NB4 (cell line): Measurements from ENCODE around the gene PRPF19.

ENCODE experiments used
- DNase-seq: peaks from one replicate; pipeline ENCODE4 v3.0.0; 2010; ENCODE audit warnings: low read depth
- H3K4me3 ChIP-seq: one replicate; pipeline ENCODE4 v1.5.1; 2011; ENCODE audit warnings: mild to moderate bottlenecking, low read depth, low read length, moderate library complexity
- MYC ChIP-seq: IDR thresholded peaks from 2 replicates; pipeline ENCODE4 v1.6.1; 2011; ENCODE audit warnings: low read depth, low read length
- POLR2A ChIP-seq: IDR thresholded peaks from 2 replicates; pipeline ENCODE4 v1.6.1; 2011; ENCODE audit warnings: mild to moderate bottlenecking; ENCODE audit not compliant: insufficient read length; ENCODE audit errors: extremely low read depth
- TF ChIP-seq, protein P1 (sequence below): IDR thresholded peaks from one replicate; pipeline ENCODE4 v1.5.1; 2012; ENCODE audit warnings: low read depth, low read length
- TF ChIP-seq, protein P2 (sequence below): IDR thresholded peaks from 2 replicates; pipeline ENCODE4 v1.6.1; 2011; ENCODE audit warnings: low read depth, low read length

The PRPF19 gene

DNA sequence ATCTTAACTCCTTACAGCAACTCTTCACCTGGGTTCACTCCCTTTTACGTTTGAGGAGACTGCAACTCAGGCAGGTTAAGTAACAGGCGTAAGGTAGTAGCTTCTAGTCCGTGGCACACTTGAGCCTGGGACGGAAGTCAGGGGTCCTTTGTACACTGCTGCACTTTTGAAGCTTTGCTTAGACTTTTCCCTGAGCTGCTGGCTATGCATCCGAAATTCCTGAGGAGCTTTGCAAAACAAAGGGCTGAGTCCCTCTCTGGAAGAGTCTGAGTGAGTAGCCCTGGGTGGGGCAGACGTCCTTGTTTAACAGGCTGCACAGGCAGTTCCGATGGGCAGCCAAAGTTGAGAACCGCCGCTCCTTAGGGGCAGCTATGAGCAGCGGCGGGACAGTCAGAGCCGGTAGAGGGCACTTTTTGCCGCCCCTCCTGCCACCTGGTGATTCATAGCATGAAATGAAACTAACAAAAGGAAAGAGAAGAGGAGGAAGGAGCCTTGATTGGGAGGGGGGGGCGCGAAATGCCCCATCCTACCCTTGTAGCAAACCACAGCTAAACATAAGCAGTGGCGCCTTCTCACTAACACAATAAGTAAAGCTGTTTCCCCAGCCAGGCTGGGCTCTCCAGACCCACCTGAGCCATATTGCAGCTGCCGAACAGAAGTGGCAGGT is 9.0 kb upstream of the PRPF19 start:
- peak; percentile 86 for DNase-seq
- TF ChIP-seq, protein P1, sequence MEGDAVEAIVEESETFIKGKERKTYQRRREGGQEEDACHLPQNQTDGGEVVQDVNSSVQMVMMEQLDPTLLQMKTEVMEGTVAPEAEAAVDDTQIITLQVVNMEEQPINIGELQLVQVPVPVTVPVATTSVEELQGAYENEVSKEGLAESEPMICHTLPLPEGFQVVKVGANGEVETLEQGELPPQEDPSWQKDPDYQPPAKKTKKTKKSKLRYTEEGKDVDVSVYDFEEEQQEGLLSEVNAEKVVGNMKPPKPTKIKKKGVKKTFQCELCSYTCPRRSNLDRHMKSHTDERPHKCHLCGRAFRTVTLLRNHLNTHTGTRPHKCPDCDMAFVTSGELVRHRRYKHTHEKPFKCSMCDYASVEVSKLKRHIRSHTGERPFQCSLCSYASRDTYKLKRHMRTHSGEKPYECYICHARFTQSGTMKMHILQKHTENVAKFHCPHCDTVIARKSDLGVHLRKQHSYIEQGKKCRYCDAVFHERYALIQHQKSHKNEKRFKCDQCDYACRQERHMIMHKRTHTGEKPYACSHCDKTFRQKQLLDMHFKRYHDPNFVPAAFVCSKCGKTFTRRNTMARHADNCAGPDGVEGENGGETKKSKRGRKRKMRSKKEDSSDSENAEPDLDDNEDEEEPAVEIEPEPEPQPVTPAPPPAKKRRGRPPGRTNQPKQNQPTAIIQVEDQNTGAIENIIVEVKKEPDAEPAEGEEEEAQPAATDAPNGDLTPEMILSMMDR, result peak; percentile 62
- TF ChIP-seq POLR2A (no peak), MYC (no peak)
- H3K4me3 ChIP-seq, result peak overlapping the region; percentile 89

DNA sequence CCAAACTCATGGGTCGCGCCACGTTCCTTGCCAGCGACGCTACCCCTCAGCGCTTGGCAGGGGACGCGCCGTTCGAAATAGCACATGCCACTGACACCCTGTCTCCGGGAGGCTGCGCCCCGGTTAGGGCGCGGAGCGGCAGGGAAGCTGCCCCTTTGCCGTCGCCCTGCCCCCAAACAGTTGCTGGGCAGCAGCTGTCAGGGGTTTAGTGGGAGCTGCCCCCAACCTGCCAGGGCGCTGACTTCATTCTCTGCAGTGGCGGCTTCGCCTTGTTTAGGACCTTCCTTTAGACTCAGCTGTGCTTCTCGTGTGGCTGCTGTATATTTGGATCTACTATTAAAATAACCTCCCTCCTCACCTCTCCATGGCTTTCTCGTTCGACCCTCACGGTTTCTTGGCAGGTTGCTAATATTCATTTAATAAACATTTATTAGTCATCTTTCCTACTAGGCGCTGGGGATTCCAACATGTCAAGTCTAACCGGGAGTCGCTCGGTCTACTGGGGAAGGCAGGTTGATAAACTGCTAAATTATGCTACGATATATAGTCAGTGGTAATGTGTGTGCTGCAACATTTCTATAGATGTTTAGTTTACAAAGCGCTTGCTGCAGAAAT is 8.4 kb upstream of the PRPF19 start:
- H3K4me3 ChIP-seq, result peak overlapping the region; percentile 89
- peak; percentile 70 for DNase-seq

DNA sequence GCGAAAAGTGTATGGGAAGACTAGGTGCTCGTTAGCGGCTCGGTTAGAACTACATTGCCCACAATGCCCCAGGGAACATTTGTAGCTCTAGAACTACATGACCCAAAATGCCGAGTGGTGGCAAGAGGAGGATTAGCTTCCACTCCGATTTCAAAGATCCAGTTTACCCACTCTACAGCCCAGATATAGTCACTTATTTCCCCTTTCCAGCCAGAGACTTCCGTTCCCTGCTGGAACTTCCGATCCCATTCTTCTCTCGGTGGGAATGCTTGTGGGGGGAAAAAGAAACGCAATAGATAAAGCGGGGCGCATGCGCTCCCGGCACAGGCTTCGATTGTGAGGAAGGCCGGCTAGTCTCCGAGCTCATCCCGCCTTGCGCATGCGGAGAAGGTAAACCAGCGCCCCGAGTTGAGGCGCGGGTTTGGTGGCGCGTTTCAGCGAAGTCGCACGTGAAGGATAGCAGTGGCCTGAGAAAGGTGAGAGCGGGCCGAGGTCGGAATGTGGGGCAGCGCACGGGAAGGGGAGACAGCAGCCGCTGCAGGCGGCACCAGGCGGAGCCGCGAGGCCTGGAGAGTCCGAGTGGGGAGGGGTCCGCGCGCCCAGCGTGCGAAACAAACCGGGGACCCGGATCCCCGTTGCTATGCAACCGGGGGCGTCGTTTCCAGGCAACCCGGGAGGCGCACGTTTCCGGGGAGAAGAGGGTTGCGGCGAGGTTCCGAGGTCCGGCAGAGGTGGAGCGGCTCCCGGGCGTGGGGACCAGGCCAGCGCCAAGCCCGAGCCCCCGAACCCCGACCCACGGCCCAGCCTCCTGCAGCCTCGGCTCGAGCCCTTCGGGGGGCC is 7.6 kb upstream of the PRPF19 start, which contains the start of gene TMEM109:
Gene TMEM109 (plus strand): TSS at position 366 of the 840 bp plus-strand sequence. CDS start 5,536 bp downstream, outside the sequence.
- H3K4me3 ChIP-seq, result peak within 1 kb of the TSS; percentile 89
- peak; percentile 92 for DNase-seq
- TF ChIP-seq, protein P2, sequence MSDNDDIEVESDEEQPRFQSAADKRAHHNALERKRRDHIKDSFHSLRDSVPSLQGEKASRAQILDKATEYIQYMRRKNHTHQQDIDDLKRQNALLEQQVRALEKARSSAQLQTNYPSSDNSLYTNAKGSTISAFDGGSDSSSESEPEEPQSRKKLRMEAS, result peak; percentile 93
- TF ChIP-seq POLR2A (peak; percentile 56), MYC (peak; percentile 66)
- TF ChIP-seq, protein P1, result no peak

More for the DNA sequence above, 8.4 kb upstream of the PRPF19 start:
- TF ChIP-seq, protein P2, result peak; percentile 69
- no peak for TF ChIP-seq POLR2A
- TF ChIP-seq, protein P1, result no peak
- no peak for TF ChIP-seq MYC

DNA sequence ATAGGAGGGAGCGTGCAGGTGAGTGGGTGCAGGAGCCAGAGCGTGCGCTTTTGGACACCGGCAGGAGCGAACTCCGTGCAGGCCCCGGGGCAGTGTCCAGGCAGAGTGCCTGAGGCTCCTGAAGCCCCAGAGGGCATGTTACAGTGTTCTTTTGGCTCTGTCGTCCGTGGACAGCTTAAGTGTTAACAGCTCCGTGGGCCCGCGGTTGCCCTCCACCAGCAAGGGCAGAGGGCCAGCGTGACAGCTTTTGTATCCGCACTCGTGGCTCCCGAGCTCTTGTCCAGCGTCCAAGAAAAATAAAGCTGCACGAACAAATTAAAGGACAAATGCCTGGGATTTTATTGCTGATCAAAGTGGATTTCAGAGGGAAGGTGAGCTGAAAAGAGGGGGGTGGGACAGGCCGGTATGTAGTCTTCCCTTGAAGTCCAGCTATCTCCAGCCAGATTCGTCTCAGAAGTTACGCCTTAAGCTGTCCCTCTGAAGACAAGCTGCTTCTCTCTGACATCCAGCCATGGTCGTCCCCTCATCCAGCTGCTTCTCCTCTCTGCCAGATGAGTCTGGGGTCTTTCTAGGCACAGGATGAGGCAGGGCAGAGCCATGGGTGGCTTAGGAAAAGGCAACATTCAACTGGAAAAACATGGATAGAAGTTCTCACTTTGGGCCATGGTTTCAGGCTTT is 6.6 kb upstream of the PRPF19 start:
- no peak for DNase-seq
- peak overlapping the region; percentile 89 for H3K4me3 ChIP-seq
- TF ChIP-seq, protein P2, result no peak
- TF ChIP-seq MYC (no peak), POLR2A (no peak)
- TF ChIP-seq, protein P1, result no peak

DNA sequence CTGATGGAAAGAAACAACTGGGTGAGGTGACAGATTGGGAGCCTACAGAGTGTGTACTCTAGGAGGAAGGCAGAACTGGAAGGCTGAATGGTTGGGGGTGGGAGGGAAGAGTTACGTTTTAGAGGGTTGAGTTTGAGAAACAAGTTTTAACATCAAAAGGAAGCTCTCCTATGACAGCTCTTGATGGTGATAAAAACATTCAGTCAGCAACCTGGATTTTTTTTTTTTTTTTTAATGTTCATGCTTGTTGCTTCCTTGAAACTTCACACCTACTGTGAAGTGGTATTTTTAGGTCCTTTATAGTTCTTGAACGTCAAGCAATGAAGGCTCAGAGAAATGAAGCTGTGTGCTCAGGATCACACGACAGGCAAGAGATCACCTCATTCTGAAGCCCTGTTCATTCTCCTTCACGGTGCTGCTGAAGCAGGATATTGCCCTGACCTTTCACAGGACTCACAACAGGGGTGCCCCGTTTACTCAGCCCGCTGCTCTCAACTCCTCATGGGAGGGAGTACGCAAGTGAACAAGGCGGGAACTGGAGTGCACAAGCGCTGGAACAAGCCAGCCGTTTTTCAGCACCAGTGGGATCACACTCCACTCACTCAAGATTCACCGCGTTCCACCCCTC is 6.0 kb upstream of the PRPF19 start:
- no peak for DNase-seq
- no peak overlapping the region for H3K4me3 ChIP-seq
- TF ChIP-seq POLR2A (no peak), MYC (no peak)
- TF ChIP-seq, protein P1, result no peak
- TF ChIP-seq, protein P2, result no peak
